HepG2 (cell line): ENCODE measurements around the gene STX1B. TPM values are rescaled to one million over a fixed set of nuclear protein-coding genes. Genes with fewer than 3 reads are reported as not detected.
A peak's percentile ranks its signal among the peaks of the same experiment; 100 is the strongest.

ENCODE experiments used
- ASH2L ChIP-seq: fragments of 300-600, 200-600 bp; sonication (generic); IDR thresholded peaks from 2 replicates; pipeline ENCODE4 v1.7.0; 2017; ENCODE audit warnings: low read depth, mild to moderate bottlenecking, moderate library complexity, mixed read lengths, low read length; ENCODE audit not compliant: insufficient read length
- CTCF ChIP-seq: sonication (generic); formaldehyde crosslinking; IDR thresholded peaks from 2 replicates; pipeline ENCODE4 v1.5.0; 2020; ENCODE audit warnings: mild to moderate bottlenecking, missing genetic modification reagents, moderate library complexity
- MBNL3 ChIP-seq: fragments of 250-450 bp; sonication (Bioruptor Pico); conservative IDR thresholded peaks from 2 replicates; pipeline ENCODE4 v1.8.0; 2022; ENCODE audit warnings: mild to moderate bottlenecking, inconsistent platforms
- RELA ChIP-seq: sonication (generic); formaldehyde crosslinking; IDR thresholded peaks from 2 replicates; pipeline ENCODE4 v1.4.0; 2020; ENCODE audit warnings: missing genetic modification reagents
- THYN1 ChIP-seq: sonication (generic); formaldehyde crosslinking; IDR thresholded peaks from 2 replicates; pipeline ENCODE4 v1.8.1; 2023; ENCODE audit warnings: low read depth, mild to moderate bottlenecking, moderate library complexity, missing genetic modification reagents, borderline replicate concordance
- U2AF1 ChIP-seq: fragments of 200-400 bp; formaldehyde crosslinking; optimal IDR thresholded peaks from 2 replicates; pipeline ENCODE3; 2017; ENCODE audit warnings: mild to moderate bottlenecking, low read depth, low read length
- ZNF160 ChIP-seq: sonication (generic); formaldehyde crosslinking; IDR thresholded peaks from 2 replicates; pipeline ENCODE4 v1.8.0; 2022; ENCODE audit warnings: mild to moderate bottlenecking, inconsistent platforms, missing genetic modification reagents
- ZNF280D ChIP-seq: sonication (generic); formaldehyde crosslinking; IDR thresholded peaks from 2 replicates; pipeline ENCODE4 v1.5.1; 2020; ENCODE audit warnings: mild to moderate bottlenecking, missing genetic modification reagents
- ZNF44 ChIP-seq: sonication (generic); formaldehyde crosslinking; IDR thresholded peaks from 2 replicates; pipeline ENCODE4 v1.5.1; 2020; ENCODE audit warnings: mild to moderate bottlenecking, missing genetic modification reagents
- ZNF619 ChIP-seq: sonication (generic); formaldehyde crosslinking; IDR thresholded peaks from 2 replicates; pipeline ENCODE4 v1.4.0; 2020; ENCODE audit warnings: mild to moderate bottlenecking, missing genetic modification reagents
- ZNF678 ChIP-seq: sonication (generic); formaldehyde crosslinking; IDR thresholded peaks from 2 replicates; pipeline ENCODE4 v1.4.0; 2020; ENCODE audit warnings: mild to moderate bottlenecking, missing genetic modification reagents
- polyA plus RNA-seq, 8 experiments: library from polyadenylated mRNA; depleted of rRNA in 3 of 8; stranded (reverse) in 7 of 8; unstranded in 1 of 8; fragments of >200 nt; fragmentation: Illumina TruSeq in 4 of 8; extraction: Trizol in 4 of 8; gene quantifications; 2 replicates each; pipeline versions ENCODE4 v1.2.1 to v1.2.3, GENCODE V29; 2011 to 2016; ENCODE audit warnings: low read depth in 4 of 8, missing spikeins in 1 of 8, mixed read lengths in 1 of 8; ENCODE audit not compliant: insufficient read depth in 1 of 8
- total RNA-seq, 5 experiments: library from RNA; depleted of rRNA; stranded (reverse); fragments of >200 nt; fragmentation: Illumina TruSeq; extraction: Trizol; gene quantifications; 2 replicates each; pipeline ENCODE4 v1.2.3, GENCODE V29; 2016; ENCODE audit warnings: low read depth in 1 of 5
- TF ChIP-seq, protein P1 (sequence below): sonication (generic); formaldehyde crosslinking; IDR thresholded peaks from 2 replicates; pipeline ENCODE4 v1.5.0; 2020; ENCODE audit warnings: mild to moderate bottlenecking, missing genetic modification reagents, borderline replicate concordance
- TF ChIP-seq, protein P2 (sequence below): sonication (generic); formaldehyde crosslinking; IDR thresholded peaks from 2 replicates; pipeline ENCODE4 v1.9.0; 2022; ENCODE audit warnings: missing genetic modification reagents, mild to moderate bottlenecking, borderline replicate concordance
- TF ChIP-seq, protein P3 (sequence below): sonication (generic); formaldehyde crosslinking; IDR thresholded peaks from 2 replicates; pipeline ENCODE4 v1.4.0; 2020; ENCODE audit warnings: mild to moderate bottlenecking, missing genetic modification reagents

STX1B gene
- total and polyA plus RNA-seq, 2 of the 13 experiments (the other 11 are each of a cell fraction or from before 2014, with no cell fraction given): 2.1 to 3.0 TPM

DNA sequence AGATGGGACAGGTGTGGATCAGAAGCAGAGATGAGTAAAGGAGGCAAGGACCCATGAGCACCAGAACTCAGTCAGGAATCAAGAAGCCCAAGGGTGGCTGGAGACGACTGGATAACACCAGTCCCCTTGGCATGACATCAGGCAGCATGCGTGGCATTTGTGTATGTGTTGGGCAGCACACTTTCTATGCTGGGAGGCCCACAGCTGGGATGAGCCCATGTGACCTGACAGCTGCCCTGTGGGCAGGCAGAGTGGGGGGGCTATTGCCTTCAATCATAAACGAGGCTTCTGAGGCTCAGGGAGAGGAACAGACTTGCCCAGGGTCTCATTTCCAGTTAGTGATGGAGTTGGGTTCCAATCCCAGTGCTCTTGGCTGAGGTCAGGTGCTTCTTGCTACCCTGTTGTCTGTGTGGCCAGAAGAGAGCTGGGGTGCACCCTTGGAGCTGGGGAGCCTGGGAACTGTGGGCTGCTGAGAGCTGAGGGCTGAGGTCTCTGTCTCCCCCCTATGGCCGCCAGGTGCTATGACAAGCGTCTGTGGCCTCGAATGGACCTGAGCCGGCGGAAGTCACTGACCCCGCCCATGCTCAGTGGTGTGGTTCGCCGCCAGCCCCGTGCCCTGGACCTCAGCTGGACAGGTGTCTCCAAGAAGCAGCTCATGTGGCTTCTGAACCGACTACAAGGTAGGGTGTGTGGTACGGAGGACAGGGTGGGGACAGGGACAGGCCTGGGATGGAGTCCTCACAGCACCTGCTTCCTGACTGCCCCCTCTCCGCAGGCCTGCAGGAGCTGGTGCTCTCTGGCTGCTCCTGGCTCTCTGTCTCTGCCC is 68.6 kb downstream of the STX1B start (continued):
- TF ChIP-seq U2AF1: no peak
- no peak for TF ChIP-seq RELA (CRISPR knock-in tag)
- TF ChIP-seq ZNF678 (CRISPR knock-in tag): no peak
- no peak for TF ChIP-seq THYN1 (CRISPR knock-in tag)
- peak; percentile 99 for TF ChIP-seq CTCF (CRISPR knock-in tag)
- no peak for TF ChIP-seq ZNF619 (CRISPR knock-in tag)
- 0 out of 2 replicates have a peak, but pooled peaks have one; percentile 15 for TF ChIP-seq ZNF160 (CRISPR knock-in tag)
- TF ChIP-seq ZNF44 (CRISPR knock-in tag): no peak
- TF ChIP-seq, protein P1, sequence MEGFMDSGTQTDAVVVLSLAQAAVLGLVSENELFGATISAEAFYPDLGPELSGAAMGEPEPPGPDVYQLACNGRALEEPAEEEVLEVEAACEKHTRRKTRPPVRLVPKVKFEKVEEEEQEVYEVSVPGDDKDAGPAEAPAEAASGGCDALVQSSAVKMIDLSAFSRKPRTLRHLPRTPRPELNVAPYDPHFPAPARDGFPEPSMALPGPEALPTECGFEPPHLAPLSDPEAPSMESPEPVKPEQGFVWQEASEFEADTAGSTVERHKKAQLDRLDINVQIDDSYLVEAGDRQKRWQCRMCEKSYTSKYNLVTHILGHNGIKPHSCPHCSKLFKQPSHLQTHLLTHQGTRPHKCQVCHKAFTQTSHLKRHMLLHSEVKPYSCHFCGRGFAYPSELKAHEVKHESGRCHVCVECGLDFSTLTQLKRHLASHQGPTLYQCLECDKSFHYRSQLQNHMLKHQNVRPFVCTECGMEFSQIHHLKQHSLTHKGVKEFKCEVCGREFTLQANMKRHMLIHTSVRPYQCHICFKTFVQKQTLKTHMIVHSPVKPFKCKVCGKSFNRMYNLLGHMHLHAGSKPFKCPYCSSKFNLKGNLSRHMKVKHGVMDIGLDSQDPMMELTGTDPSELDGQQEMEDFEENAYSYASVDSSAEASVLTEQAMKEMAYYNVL (CRISPR knock-in tag): peak; percentile 26; the same call in 1 of the 2 replicates
- TF ChIP-seq MBNL3 (CRISPR knock-in tag): no peak
- peak; percentile 52 for TF ChIP-seq ASH2L
- TF ChIP-seq, protein P2, sequence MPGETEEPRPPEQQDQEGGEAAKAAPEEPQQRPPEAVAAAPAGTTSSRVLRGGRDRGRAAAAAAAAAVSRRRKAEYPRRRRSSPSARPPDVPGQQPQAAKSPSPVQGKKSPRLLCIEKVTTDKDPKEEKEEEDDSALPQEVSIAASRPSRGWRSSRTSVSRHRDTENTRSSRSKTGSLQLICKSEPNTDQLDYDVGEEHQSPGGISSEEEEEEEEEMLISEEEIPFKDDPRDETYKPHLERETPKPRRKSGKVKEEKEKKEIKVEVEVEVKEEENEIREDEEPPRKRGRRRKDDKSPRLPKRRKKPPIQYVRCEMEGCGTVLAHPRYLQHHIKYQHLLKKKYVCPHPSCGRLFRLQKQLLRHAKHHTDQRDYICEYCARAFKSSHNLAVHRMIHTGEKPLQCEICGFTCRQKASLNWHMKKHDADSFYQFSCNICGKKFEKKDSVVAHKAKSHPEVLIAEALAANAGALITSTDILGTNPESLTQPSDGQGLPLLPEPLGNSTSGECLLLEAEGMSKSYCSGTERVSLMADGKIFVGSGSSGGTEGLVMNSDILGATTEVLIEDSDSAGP (CRISPR knock-in tag): peak; percentile 80; the same call in 1 of the 2 replicates
- TF ChIP-seq ZNF280D (CRISPR knock-in tag): peak; percentile 74; the same call in 1 of the 2 replicates
- TF ChIP-seq, protein P3, sequence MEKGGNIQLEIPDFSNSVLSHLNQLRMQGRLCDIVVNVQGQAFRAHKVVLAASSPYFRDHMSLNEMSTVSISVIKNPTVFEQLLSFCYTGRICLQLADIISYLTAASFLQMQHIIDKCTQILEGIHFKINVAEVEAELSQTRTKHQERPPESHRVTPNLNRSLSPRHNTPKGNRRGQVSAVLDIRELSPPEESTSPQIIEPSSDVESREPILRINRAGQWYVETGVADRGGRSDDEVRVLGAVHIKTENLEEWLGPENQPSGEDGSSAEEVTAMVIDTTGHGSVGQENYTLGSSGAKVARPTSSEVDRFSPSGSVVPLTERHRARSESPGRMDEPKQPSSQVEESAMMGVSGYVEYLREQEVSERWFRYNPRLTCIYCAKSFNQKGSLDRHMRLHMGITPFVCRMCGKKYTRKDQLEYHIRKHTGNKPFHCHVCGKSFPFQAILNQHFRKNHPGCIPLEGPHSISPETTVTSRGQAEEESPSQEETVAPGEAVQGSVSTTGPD: no peak
